Stimulated activated naive CD8-positive, alpha-beta T cell treated with anti-CD3 and anti-CD28 coated beads, Interleukin-15, Interleukin-2, amounts not matched to agents 100 U/mL and 50 U/mL, for 24 hours (primary cell): ENCODE measurements around the gene GIGYF2.

Experiments
- ATAC-seq: fragments of 150-1000 bp; cut with Tn5 transposase; one replicate; pipeline ENCODE4 v1.10.0; 2021
- DNase-seq: peaks from one replicate; pipeline ENCODE4 v3.0.0; 2021

The GIGYF2 gene

DNA sequence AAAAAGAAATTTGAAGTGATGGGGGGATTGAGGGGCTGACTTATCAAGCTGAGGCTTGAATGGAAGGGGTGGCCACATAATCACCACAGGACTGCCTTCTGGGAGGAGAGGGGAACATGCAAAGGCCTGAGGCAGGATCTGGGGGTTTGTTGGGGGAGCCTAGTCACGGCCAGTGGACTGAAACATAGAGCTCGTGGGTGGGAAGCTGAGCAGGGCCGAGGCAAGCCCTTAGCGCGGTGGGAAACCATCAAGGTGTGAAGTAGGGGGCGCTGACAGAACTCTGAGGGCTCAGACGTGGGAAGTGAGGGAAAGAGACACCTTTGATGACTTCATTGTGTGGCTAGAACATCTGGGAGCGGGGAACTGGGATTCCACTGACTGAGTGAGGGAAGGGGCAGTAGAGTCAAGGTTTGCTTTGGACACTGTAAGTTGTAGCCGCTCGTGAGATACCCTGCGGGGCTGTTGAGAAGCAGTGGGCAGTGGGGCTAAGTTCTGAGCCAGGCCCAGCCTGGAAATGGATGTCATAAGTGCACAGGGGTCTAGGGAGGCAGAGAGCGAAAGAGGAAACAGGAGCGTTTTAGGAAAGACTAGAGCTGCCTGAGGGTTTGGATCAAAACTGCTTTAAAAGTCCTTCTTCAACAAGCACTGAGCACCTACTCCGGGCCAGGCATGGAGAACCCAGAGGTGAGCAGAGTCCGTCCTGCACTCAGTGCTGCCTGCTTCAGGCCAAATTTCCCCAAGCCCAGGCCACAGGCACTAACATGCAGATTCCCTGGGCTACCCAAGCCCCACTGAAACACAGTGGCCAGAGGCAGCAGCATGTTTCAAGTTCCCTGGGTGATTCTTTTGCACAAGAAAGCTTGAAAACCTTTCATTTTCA is 172.2 kb downstream of the GIGYF2 start:
- ATAC-seq, result no peak
- DNase-seq, result no peak

DNA sequence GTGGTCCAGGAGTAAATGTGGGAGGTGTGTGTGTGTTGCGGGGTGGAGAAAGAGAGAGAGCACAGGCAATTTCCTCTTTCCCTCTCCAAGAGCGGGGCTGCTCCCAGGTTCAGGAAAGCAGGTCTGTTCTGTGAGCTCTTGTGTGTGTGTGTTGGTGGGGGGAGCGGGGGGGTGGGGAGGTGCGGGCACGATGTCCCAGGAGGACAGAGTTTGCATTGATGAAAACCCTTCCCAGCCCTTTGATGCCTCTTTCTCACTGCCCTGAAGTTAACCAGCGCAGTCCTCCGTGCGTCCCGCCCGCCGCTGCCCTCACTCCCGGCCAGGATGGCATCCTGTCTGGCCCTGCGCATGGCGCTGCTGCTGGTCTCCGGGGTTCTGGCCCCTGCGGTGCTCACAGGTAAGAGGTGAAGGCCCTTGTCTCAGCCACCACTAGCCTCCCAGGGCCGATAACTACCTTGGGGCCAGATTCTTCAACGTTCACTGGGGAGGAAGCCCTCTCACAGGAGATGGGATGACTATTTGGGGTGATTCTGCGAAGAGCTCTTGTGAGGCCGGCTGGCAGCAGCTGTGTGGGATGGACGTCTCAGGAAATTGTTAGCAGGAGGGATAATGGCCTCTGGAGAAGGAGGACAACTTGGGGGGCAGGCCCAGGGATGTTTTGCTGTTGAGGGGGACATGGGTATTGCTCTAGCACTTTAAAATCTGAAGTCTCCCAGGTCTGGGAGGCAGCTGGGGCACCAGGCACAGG is 173.1 kb downstream of the GIGYF2 start, which contains the start of gene SNORC:
Gene SNORC, plus strand, starts transcription at position 247 of the 748 bp plus-strand sequence. Its CDS starts 78 bp downstream, at position 325.
- DNase-seq (no peak), ATAC-seq (no peak)

DNA sequence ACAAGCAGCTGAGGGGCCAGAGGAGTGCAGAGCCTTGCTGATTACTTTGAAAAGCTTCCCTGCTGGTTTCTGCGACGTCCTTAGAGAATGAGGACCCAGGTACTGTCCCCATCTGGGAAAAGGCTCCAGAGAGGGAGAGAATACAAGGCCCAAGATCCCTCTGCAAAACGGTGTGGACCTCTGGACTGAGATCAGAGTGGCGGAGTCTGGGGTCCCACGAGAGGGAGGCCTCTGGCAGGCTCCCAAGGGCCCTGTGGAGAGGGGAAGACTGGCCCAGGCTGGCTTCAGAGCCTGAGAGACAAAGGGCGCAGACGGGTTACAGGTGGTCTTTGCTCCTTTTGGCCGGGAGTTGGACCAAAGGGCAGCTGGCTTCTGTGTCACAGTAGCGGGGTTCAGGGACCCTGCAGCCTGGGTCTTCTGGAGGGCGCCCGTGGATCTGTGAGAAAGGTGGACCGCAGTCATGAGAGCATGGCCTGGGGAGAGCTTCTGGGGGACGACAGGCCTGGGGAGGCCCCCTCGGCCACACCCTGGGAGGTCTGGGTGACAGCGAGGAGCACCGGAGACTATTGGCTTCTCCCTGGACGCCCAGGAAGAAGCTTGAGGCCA is 173.7 kb downstream of the GIGYF2 start:
- DNase-seq (no peak), ATAC-seq (no peak)

DNA sequence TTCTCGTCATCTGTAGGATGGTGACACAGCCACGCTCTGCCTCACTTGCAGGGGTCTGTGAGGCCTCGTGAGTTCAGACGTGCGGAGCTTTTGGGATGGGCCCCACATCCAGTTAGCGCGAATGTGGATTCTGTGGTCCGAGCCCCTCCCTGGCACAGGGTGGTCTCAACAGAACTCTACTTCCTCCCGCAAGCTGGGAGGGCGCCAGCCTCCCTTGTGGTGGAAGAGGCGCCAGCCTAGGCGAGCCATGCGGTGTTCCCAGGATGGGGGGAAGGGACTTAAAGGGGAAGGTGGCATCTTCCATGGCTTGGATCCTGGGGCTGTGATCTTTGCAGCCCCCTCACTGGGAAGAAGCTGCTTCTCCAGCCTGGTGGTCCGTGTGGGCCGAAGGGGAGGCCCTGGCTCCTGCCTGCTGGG is 174.3 kb downstream of the GIGYF2 start:
- DNase-seq (no peak), ATAC-seq (no peak)

DNA sequence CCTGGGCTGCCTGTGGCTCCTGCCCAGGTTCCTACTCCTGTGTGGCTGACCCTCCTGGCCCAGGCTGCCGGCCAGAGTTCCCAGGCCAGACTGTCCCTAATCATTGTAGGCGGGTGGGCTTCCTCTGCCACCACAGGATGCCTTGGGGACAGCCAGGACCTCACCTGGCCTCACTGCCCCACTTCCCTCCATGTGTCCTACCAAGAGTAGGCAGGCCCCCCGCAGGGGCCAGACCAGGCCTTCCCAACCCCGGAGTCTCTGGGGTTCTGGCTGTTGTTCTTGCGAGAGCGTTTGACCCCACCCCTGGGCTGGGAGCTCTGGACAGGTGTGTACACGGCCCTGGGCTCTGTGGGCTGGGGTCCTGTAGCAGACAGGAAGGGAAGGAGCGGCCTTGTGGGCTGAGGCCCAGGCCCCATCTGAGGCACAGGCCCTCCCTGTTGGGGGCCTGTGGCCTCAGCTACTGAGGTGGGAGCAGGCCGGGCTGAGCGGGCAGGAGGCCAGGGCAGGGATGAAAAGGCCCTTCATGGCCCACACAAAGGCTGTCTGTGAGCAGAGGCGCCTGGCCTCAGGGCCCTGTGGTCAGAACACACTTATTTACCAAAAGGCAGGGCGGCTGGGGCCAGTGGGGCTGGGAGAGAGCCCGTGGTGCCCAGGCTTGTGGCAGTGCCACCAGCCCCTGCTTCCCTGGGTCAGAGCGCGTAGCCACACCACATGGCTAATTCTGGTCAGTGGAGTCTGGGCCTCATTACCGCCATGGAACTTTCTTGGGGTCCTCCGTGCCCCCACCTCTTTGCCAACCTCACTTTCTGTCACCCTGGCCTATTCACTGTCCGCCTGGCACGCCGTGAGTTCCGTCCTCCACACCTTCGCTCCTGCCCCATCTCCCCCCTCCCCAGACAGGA is 175.0 kb downstream of the GIGYF2 start:
- ATAC-seq (no peak), DNase-seq (no peak)

DNA sequence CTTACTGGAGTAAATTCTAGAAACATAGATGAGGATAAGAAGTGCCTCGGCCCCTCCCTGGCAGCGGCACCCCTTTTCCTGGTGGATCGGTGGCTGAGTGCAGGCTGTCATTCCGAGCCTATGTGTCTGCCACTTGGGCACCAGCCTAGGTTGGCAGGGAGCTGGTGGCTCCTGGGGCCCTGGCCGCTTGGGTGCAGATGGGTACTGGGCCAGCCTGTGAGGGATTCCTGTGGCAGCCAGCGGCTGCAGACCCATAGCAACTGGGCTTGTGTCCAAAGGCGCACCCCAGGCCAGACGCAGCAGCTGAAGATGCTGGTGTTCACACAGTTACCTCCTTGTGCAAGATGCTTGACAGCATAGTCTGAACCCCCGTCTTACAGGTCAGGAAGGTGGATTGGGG is 175.7 kb downstream of the GIGYF2 start:
- DNase-seq, result no peak

DNA sequence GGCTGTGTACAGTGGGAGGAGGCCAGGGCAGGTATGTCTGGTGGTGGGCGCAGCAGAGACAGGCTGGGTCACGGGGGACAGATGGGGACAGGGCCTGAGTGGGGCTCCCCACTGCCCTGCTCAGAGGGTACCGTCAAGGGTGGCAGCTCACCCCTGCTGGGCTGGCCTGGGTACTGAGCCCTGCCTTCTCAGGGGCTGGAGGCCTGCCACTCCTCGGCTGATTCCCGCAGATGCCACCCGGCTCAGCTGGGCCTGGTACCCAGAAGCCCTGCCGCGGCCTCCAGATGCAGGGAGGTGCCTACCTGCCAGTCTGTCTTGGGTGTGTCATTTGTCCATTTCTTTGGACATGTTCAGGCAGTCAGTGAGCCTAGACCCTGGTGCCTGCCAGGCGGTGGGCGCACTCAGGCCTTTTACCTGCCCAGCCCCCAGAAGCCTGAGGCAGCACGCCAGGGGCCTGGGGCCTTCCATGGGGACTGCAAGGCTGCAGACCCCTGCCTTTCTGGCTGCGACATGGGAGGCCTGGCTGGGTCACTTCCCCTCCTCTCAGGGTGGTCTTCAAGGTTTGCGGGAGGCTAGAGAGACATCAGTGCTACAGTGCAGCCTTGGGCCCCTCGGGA is 176.3 kb downstream of the GIGYF2 start:
- no peak for DNase-seq
- no peak for ATAC-seq

More for the DNA sequence above, 175.7 kb downstream of the GIGYF2 start:
- ATAC-seq, result no peak

DNA sequence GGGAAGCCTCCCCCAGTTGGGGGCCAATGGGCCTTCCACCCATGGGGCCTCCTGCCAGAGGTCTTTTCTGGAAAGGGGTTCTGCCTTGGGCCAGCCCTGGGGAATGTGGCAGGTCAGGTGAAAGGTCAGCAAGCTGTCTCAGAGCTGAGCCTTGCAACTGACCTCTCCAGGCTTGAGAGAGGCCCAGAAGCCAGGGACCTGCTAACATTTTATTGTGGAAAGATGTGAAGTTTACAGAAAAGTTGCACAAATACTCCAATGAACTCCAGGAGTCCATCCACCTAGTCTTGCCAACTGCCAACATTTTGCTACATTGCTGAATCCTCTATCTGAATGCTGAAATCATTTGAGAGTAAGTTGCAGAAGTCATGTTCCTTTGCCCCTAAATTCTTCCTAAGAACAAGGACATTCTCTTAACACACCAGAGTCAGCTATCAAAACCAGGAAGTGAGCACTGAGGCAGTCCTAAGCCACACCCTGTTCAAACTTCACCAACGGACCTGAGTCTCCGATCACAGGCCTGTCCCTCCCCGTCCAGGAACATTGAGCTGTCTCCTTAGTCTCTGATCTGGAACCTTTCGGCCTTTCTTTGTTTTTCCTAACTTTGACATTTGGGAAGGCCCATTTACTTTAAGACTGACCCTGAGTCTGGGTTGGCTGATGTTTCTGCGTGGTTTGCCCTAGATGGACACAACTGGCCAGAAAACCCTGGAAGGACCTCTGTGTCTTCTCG is 176.9 kb downstream of the GIGYF2 start:
- DNase-seq (no peak), ATAC-seq (no peak)

DNA sequence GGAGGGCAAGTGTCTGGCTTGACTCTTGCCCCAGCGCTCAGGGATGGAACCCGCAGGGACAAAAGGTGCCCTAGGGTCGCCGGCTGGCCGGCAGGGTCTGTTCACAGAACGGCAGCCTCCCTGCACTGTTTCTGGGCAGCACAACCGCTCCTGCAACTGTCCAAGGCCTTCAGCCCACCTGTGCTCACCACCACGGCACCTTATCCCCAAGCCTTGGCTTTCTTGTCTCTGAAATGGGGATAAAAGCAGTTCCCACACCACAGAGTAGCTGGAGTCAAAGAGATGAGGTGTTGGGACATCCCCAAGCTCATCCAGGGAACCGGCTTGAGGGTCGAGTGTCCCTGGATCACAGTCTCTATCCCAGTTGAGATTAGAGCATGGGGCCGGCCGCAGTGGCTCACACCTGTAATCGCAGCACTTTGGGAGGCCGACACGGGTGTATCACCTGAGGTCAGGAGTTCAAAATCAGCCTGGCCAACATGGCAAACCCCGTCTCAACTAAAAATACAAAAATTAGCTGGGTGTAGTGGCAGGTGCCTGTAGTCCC is 177.6 kb downstream of the GIGYF2 start:
- no peak for ATAC-seq
- DNase-seq, result no peak

DNA sequence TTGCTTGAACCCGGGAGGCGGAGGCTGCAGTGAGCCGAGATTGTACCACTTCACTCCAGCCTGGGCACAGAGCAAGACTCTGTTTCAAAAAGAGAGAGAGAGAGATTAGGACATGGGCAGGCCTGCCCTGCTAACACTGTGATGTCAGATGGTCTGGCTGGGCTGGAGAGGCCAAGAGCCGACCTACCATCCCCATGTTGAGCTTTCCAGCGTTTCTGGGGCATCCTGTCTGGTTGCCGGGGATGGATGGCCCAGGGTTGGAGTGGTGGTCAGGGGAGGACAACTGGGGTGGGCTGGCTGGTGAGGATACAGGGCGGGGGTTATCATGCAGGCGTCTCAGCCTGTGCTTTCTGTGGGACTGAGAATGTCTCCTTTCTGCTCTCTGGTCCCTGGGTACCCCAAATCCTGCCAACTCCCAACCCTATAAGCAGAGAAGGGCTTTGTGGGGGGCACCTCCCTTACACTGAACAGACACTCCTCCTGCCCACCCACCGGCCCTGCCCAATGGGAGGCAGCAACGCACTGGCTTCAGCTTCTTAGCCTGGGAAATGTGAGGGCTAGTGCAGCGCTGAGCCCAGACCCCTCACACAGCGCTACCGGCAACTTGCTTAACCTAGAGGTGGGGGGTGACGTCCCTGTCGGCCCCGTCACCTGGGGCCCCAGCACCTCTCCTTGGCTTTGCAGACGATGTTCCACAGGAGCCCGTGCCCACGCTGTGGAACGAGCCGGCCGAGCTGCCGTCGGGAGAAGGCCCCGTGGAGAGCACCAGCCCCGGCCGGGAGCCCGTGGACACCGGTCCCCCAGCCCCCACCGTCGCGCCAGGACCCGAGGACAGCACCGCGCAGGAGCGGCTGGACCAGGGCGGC is 178.4 kb downstream of the GIGYF2 start:
- DNase-seq (no peak), ATAC-seq (no peak)

DNA sequence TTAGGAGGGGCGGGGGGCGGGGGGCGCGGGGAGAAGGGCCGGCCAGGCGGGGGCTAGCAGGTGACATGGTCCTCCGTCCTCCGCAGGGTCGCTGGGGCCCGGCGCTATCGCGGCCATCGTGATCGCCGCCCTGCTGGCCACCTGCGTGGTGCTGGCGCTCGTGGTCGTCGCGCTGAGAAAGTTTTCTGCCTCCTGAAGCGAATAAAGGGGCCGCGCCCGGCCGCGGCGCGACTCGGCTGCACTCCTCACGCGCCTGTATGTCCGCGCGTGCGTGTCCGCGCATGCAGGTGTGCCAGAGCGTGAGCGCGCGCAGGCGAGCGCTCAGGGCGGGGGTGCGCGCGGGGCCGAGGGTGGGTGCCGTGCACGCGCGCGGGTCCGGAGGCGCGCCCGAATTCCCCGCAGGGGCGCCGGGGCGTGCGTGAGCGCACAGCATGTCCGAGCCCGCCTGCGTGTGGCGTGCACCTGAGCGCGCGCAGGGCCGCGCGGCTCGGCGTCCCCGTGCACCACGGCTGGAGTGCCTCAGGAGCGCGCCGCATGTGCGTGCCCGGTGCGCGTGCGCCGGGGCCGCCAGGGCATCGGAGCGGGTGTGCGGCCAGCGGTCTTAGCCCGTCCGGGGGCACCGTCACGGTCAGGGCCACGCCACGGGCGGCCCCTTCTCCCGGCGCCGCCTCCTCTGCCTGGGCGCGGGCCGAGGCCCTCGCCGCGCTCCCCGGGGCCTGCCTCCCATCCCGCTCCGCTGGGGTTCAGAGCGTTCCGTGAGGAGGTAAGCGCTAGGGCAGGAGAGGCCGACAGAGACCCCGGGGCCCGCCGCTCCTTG is 179.2 kb downstream of the GIGYF2 start:
- no peak for ATAC-seq
- DNase-seq, result peak; percentile 22

DNA sequence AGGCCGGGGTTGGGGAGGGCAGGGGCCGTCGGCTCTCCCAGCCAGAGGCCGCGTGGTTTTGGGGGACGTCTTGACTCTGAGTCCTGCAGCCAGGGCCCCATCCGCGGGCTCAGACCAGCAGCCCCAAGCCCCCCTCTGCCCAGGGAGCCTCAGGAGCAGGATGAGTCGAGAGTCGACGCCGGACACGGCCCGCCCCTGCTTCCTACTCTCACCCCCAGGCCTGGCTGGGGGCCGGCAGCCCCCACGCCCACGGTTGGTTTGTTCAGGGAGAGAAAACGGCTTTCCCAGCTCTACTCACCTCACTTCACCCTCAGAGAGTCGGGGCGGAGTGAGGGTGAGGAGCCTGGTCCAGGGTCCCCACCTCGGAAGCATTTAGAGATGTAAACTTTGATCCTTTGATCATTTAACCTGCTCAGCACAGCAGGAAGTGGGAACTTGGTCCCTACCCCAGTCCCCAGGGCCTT is 179.9 kb downstream of the GIGYF2 start:
- DNase-seq, result no peak
- no peak for ATAC-seq

DNA sequence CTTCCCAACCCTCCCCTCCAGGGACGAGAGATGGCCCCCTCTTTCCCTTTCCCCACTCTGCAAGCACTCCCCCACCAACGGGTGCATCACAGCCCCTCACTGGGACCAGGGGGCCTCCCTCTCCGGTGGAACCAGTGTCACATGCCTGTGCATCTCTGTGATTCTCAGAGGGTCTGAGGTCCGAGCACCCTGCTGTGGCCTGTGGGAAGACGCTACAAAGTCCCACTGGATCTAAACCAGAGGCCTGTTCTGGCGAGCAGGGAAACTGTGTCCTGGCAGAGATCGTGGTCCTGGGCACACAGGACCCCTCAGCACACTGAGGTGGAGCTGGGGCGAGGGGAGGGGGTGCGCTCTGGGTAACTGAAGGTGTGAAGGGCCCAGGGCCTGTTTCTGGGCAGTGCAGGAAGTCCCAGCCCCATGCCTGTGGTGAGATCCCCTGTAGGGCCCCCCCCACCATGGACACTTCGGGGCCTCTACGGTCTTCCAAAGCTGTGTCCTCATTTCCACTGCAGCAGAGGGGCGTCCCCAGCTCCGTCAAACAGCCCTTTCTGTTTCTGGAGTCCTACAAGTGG is 180.9 kb downstream of the GIGYF2 start:
- no peak for DNase-seq

DNA sequence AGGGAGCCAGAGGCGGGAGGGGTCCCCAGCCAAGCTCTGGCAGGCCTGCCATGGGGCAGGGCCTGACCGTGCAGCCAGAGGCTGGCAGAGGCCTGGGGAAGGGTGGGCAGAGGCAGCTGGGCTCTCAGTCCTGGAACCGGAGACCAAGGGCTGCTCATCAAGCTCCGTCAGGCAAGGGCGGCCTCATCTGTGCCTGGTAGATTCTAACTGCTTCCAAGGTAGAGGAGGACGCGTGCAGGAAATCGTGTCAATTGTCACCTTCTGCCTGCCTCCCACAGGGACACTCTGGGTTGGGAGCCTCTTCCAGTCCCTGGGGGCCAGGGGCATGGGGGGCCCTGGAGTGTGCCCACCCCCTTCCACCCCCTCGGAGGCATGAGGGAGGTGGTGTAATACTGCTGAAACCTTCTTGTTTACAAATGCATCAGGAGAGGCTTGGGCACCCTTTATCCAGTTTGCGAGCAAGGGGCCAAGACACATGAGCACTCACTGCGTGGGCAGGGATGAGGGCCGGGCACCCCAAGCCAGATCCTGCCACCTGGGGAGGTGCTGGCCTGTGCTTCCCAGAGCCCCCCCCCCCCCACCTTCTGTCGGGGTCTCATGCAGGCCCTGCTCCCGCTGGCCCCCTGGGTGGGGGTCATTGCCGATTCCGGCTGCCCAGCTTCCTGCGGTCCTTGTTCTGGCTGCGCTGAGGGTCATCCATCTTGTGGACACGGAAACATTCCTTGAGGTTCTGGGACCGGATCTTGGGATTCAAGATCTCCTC is 181.9 kb downstream of the GIGYF2 start:
- no peak for ATAC-seq

More for the DNA sequence above, 180.9 kb downstream of the GIGYF2 start:
- ATAC-seq, result no peak

DNA sequence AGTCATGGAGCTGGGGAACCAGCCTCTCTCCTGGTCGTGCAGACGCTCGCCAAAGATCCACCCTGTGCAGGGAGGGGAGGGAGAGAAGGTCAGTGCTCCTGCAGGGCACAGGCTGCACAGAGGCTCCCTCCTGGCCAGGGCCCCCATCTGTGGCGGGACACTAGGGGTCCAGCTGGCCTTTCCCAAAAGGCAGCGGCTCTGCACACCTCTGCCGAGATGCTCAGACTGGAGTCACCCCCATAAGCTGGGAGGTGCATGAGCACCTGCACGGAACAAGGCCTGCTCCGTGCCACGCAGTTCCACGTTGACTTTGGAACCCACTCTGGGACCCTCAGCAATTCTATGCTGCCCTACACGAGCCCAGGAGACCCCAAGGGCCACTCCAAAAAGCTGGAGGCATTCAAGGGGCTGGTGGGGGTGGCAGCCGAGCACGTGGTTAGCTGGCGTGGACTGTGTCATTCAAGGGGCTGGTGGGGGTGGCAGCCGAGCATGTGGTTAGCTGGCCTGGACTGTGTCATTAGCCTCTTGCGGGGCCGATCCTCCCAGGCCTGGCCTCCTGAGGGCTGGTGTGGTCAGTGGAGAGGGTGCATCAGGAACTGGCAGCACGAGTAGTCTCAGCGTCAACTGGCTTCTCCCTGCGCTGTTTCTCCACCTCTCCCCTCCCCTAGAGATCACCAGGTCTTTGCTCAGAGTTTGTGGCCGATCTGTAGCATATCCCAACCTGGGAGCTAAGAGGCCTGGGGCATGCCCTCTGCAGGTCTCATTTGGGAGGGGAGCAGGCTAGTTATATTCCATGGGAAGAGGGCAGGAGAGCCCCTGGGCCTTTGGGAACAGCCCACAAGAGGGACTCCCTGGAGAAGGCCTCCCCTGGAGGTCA is 182.7 kb downstream of the GIGYF2 start:
- ATAC-seq (no peak), DNase-seq (no peak)

More for the DNA sequence above, 181.9 kb downstream of the GIGYF2 start:
- DNase-seq, result no peak

DNA sequence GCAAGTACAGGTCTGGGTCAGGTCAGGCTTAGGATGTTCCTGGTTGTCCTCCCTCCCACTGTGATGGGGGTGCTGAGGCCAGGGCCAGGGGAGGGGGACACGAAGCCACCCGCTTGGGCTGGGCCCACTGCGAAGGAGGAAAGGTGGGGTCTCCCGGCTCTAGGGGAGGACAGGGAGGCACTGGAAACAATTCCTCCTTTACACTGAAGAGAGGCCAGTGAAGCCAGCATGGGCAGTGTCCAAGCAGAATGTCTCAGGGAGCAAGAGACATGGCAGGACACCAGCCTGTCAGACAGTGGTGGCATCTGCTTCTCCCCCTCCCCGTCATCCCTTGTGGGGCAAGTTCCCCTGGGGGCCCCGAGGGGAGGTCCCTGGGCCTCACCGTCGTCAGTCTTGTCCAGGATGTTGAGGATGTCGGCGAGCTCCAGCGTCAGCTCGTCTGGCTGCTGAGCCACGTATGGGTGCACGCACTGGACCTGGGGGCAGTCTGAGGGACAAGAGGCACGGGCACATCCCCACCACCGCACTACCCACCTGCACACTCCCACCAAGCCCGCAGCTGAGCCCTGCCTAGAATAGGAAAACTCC is 183.7 kb downstream of the GIGYF2 start:
- ATAC-seq, result no peak
- DNase-seq, result no peak
